ENCODE measurements around the gene TMEM183A. TPM values are rescaled to one million over a fixed set of nuclear protein-coding genes. Genes with fewer than 3 reads are reported as not detected.

The TMEM183A gene
- total and polyA plus RNA-seq, 7 donors, result 71.7 to 108 (median 79.9) TPM

DNA sequence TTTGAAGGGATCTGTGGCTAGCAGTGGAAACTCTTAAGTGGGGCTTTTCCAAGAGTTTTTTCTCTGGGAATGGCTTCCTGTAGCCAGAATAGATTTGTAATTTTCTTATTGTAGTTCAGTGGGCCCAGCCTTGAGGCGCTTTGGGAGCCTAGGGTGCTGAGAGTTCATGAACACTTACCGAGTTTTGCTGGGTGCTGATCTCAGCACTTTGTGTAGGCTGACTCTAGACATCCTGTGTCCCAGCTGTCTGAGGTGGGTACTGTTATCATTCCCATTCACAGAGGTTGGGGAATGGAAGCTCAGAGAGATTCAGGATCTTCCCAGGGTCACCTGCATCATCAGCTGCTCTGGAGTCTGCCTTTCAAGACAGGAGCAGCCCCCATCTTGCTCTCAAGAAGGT is 26.1 kb downstream of the TMEM183A start:
- no peaks in the 10 kb centered on the region for H3K27me3 ChIP-seq
- H3K4me1 ChIP-seq, result peaks cover 0 to 35% (median 18%) of the 10 kb centered on the region in 4 donors
- H3K27ac ChIP-seq, result no peak overlapping the region
- 84 to 95% methylated on average over 2 of the region's 2 CpGs for WGBS, 2 donors
- H3K4me3 ChIP-seq, result no peak overlapping the region
- TF ChIP-seq POLR2A (IDR thresholded peaks at IDR 0.05), result no peak
- no peak for TF ChIP-seq POLR2AphosphoS5 (IDR thresholded peaks at IDR 0.05)
- TF ChIP-seq CTCF (IDR thresholded peaks at IDR 0.05), result no peak
- no peak for TF ChIP-seq EP300 (IDR thresholded peaks at IDR 0.05)
- intact Hi-C loops (cut with DNase I), result no loop called here
- DNase-seq, result no peak
- H3K9me3 ChIP-seq, result no peaks in the 10 kb centered on the region
- no peaks in the 10 kb centered on the region for H3K36me3 ChIP-seq

DNA sequence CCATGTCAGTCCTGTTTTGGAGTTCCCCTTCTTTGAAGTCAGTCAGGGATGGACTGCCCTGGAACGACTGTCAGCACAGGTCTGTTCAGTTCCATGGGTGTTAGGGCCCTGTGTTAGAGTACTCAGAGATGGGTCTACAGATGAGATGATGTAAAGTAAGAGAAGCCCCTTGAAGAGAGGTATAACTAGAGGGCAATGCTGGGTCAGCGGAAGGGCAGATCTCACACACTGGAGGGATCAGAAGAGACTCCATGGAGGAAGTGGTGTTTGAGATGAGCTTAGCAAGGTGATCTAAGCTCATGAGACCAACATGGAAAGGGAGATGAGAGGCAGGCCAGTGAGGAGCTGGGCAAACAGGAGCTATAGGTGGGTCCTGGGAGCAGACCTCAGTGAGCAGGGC is 26.7 kb downstream of the TMEM183A start:
- Histone ChIP-seq H3K36me3 (no peaks in the 10 kb centered on the region), H3K27ac (no peak overlapping the region), H3K9me3 (no peaks in the 10 kb centered on the region), H3K4me3 (no peak overlapping the region), H3K27me3 (no peaks in the 10 kb centered on the region), H3K4me1 (peaks cover 0 to 35% (median 22%) of the 10 kb centered on the region in 4 donors)
- TF ChIP-seq POLR2A (IDR thresholded peaks at IDR 0.05), result no peak
- TF ChIP-seq CTCF (IDR thresholded peaks at IDR 0.05), result no peak
- TF ChIP-seq EP300 (IDR thresholded peaks at IDR 0.05), result no peak
- DNase-seq, result no peak
- intact Hi-C loops (cut with DNase I), result no loop called here
- WGBS, 2 donors, result 87 to 94% methylated on average over 2 of the region's 2 CpGs

DNA sequence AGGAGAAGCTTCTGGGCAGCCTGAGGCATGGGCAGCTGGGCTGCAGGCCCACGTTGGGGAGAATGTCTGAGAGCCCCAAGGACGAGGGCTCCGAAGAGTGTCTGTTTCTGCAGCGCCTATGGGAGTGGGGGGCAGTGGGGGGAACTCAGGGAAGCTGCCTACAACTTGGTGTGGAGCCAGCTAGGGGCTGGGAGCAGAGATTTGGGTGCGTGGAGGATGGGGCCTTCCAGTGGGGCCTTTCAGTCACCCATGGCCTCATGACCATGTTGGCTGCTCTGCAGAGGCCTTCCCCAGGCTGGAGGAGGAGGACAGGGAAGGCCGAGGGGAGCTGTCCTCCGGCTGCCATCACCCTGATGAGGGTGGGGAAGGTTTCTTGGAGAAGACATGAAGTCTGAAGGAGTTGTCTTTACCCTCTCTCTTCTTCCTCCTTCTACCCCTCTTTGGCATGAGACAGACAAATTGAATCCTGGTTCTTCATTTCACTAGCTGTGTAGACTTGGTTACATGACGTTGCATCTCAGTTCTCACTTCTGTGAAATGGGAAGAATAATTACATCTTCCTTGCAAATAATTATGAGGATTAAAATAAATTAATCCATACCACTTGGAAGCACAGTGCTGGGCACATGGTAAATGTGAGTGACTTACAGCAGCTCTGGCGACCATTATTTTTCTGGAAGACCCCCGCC is 27.4 kb downstream of the TMEM183A start:
- no peak for DNase-seq
- H3K27ac ChIP-seq, result no peak overlapping the region
- no peaks in the 10 kb centered on the region for H3K9me3 ChIP-seq
- no peaks in the 10 kb centered on the region for H3K27me3 ChIP-seq
- no peak overlapping the region for H3K4me3 ChIP-seq
- no peaks in the 10 kb centered on the region for H3K36me3 ChIP-seq
- WGBS, 2 donors, result 83 to 84% methylated on average over 10 of the region's 10 CpGs
- peaks cover 0 to 35% (median 25%) of the 10 kb centered on the region in 4 donors for H3K4me1 ChIP-seq
- TF ChIP-seq CTCF (IDR thresholded peaks at IDR 0.05) (no peak), EP300 (IDR thresholded peaks at IDR 0.05) (no peak), POLR2AphosphoS5 (IDR thresholded peaks at IDR 0.05) (no peak), POLR2A (IDR thresholded peaks at IDR 0.05) (no peak)
- intact Hi-C loops (cut with DNase I), result no loop called here

GRCh38 chr1:203035111-203036000 is 28.2 kb downstream of the TMEM183A start:
- Histone ChIP-seq H3K4me1 (peaks cover 0 to 34% (median 25%) of the 10 kb centered on the region in 4 donors), H3K27ac (no peak overlapping the region), H3K4me3 (no peak overlapping the region), H3K36me3 (no peaks in the 10 kb centered on the region), H3K27me3 (no peaks in the 10 kb centered on the region), H3K9me3 (no peaks in the 10 kb centered on the region)
- DNase-seq, result no peak
- WGBS, 2 donors, result 80 to 83% methylated on average over 15 of the region's 15 CpGs
- intact Hi-C loops (cut with DNase I), result no loop called here
- no peak for TF ChIP-seq CTCF (IDR thresholded peaks at IDR 0.05)
- no peak for TF ChIP-seq POLR2A (IDR thresholded peaks at IDR 0.05)
- TF ChIP-seq EP300 (IDR thresholded peaks at IDR 0.05), result no peak
- no peak for TF ChIP-seq POLR2AphosphoS5 (IDR thresholded peaks at IDR 0.05)

Measured in sigmoid colon (tissue), 7 donors.